GM12801 (cell line): Measurements from ENCODE around the gene KCNAB1.

Experiments
- CTCF ChIP-seq: IDR thresholded peaks from one replicate; pipeline ENCODE4 v1.5.1; 2011; ENCODE audit warnings: control low read depth; ENCODE audit not compliant: insufficient read length; ENCODE audit errors: extremely low read depth

Gene KCNAB1

GRCh38 chr3:156533205-156533604, 412.8 kb downstream of the KCNAB1 start:
- no peak for TF ChIP-seq CTCF

- TF ChIP-seq CTCF = no peak
These were observed 414.8 kb downstream of the KCNAB1 start for GRCh38 chr3:156535162-156535627.

GRCh38 chr3:156535798-156536197, 415.4 kb downstream of the KCNAB1 start:
- TF ChIP-seq CTCF = no peak

GRCh38 chr3:156536524-156537316, 416.3 kb downstream of the KCNAB1 start:
- no peak for TF ChIP-seq CTCF

- no peak for TF ChIP-seq CTCF
These were observed 418.7 kb downstream of the KCNAB1 start for GRCh38 chr3:156539051-156539450.

- no peak for TF ChIP-seq CTCF
These were observed 419.4 kb downstream of the KCNAB1 start for GRCh38 chr3:156539802-156540201.

GRCh38 chr3:156542101-156543042, 422.0 kb downstream of the KCNAB1 start:
- no peak for TF ChIP-seq CTCF
